Measurements from ENCODE around the gene ROR2.

DNA sequence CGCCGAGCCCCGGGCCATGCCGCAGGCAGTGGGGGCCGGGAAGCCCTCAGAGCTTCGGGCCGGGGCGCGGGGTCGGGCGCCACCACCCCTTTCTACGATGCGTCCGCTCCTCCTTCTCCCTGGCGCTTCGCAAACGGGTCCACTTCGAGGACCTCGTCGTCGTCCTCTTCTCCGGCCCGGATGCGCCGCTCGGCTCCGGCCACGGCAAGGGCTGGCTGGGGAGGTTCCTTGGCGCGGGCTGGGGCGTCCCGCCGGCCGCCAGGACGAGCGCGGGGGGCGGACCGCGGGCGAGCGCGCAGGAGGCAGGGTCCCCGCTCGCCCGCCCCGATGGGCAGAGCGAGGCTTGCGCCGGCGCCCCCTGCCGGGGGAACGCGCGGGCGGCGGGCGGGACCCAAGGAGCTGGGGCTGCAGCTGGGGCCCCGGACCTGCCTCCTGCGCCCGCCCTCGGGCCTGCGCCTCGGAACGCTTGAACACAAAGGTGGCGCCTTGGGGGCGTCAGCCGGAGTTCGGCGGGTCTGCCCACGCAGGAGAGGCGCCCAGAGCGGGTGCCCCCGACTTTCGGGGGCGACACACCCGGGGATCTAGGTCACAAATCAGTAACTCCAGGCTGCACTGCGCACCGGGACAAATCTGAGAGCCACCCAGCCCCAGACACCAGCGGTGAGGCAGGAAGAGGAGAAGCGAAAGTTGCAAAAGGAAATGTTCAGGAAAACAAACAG, at the start of gene ROR2:
- TF ChIP-seq, protein P1, sequence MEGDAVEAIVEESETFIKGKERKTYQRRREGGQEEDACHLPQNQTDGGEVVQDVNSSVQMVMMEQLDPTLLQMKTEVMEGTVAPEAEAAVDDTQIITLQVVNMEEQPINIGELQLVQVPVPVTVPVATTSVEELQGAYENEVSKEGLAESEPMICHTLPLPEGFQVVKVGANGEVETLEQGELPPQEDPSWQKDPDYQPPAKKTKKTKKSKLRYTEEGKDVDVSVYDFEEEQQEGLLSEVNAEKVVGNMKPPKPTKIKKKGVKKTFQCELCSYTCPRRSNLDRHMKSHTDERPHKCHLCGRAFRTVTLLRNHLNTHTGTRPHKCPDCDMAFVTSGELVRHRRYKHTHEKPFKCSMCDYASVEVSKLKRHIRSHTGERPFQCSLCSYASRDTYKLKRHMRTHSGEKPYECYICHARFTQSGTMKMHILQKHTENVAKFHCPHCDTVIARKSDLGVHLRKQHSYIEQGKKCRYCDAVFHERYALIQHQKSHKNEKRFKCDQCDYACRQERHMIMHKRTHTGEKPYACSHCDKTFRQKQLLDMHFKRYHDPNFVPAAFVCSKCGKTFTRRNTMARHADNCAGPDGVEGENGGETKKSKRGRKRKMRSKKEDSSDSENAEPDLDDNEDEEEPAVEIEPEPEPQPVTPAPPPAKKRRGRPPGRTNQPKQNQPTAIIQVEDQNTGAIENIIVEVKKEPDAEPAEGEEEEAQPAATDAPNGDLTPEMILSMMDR (IDR thresholded peaks at IDR 0.05; ENCODE audit: insufficient read depth, low read length, poor library complexity, severe bottlenecking), result no peak
- no peak for TF ChIP-seq EZH2phosphoT487 (conservative IDR thresholded peaks at IDR 0.05; ENCODE audit: low read length)
